K562 (cell line): ENCODE measurements around the gene SGK1. TPM values are rescaled to one million over a fixed set of nuclear protein-coding genes. Genes with fewer than 3 reads are reported as not detected.

Source experiments
- ATAC-seq: fragments of 200-7000 bp; cut with Tn5 transposase; 3 replicates; pipeline ENCODE4 v1.9.1; 2020; ENCODE audit warnings: moderate library complexity
- BruUV-seq: library from RNA; stranded (reverse); fragments of 400-500 nt; replicated peaks from 2 replicates; lab custom pipeline; 2021; lab: Mats Ljungman, UMichigan
- CTCF ChIA-PET: fragments of 300-600 bp; formaldehyde crosslinking; extraction: SDS; loops from one replicate; lab custom pipeline; 2021; ENCODE audit warnings: low intra/inter-chr PET ratio; lab: Yijun Ruan, JAX
- POLR2A ChIA-PET: fragments of 300-600, 350-650 bp; sonication (Branson Sonifier 250); formaldehyde crosslinking; extraction: SDS; loops from one replicate; lab custom pipeline; 2021; ENCODE audit warnings: antibody characterized with exemption, inconsistent platforms; lab: Yijun Ruan, JAX
- DNase-seq, 4 experiments: peaks; one replicate each; pipeline versions ENCODE4 v3.0.0 to v3.0.0-alpha.2; 2011 to 2018; ENCODE audit warnings: low spot score in 3 of 4, mixed read lengths in 3 of 4; ENCODE audit errors: extremely low read depth in 1 of 4
- FAIRE-seq: peaks from 2 replicates; lab custom pipeline; 2011; peaks lifted over from hg19 to GRCh38; lab: Jason Lieb, UNC
- H2AFZ ChIP-seq: 2 replicates; pipeline ENCODE4 v1.6.0; 2011; ENCODE audit warnings: low read depth, low read length, control low read depth, inconsistent platforms
- H3K27ac ChIP-seq: fragments of 200-600 bp; 3 replicates; pipeline ENCODE4 v1.8.0; 2011; ENCODE audit warnings: low read depth, mild to moderate bottlenecking, control low read depth, inconsistent platforms, low read length, moderate library complexity, mixed read lengths; ENCODE audit errors: extremely low read depth
- H3K27me3 ChIP-seq, 2 experiments: fragments of 300-600 bp in 1 of 2; 2 replicates in 1 of 2; 3 replicates in 1 of 2; pipeline versions ENCODE4 v1.6.0 to v1.8.0; 2011; ENCODE audit warnings: inconsistent platforms in 2 of 2, low read length in 2 of 2, mild to moderate bottlenecking in 1 of 2, mixed read lengths in 1 of 2, moderate library complexity in 1 of 2; ENCODE audit not compliant: control insufficient read depth in 2 of 2, insufficient read depth in 2 of 2
- H3K36me3 ChIP-seq: fragments of 300-600 bp; 3 replicates; pipeline ENCODE4 v1.8.0; 2011; ENCODE audit warnings: mild to moderate bottlenecking, low read length, inconsistent platforms; ENCODE audit not compliant: control insufficient read depth, insufficient read depth
- H3K4me1 ChIP-seq, 2 experiments: fragments of 200-600 bp in 1 of 2; replicated peaks in 1 of 2; 2 replicates in 1 of 2; 3 replicates in 1 of 2; pipeline versions ENCODE4 v1.5.1 to v1.8.0; 2011; ENCODE audit warnings: inconsistent platforms in 2 of 2, low read length in 2 of 2, mild to moderate bottlenecking in 1 of 2, mixed read lengths in 1 of 2, moderate library complexity in 1 of 2; ENCODE audit not compliant: control insufficient read depth in 2 of 2, insufficient read depth in 2 of 2
- H3K4me2 ChIP-seq: 2 replicates; pipeline ENCODE4 v1.6.1; 2011; ENCODE audit warnings: low read length, control low read depth, inconsistent platforms, mixed read lengths; ENCODE audit not compliant: insufficient read depth
- H3K4me3 ChIP-seq: fragments of 200-600 bp; sonication (generic), shearing (Covaris generic); 2 replicates; pipeline ENCODE4 v1.5.1; 2016; ENCODE audit warnings: control low read depth, inconsistent platforms
- H3K79me2 ChIP-seq: fragments of 200-600 bp; 3 replicates; pipeline ENCODE4 v1.8.0; 2011; ENCODE audit warnings: low read length, inconsistent platforms; ENCODE audit not compliant: control insufficient read depth, insufficient read depth
- H3K9ac ChIP-seq, 2 experiments: 2 replicates each; pipeline versions ENCODE4 v1.6.0 to v1.6.1; 2011; ENCODE audit warnings: low read depth in 2 of 2, low read length in 2 of 2, control low read depth in 1 of 2, inconsistent platforms in 1 of 2, mild to moderate bottlenecking in 1 of 2, mixed read lengths in 1 of 2; ENCODE audit not compliant: insufficient read depth in 1 of 2
- H3K9me1 ChIP-seq: one replicate; pipeline ENCODE4 v1.6.0; 2011; ENCODE audit warnings: inconsistent platforms, mild to moderate bottlenecking, low read length, moderate library complexity; ENCODE audit not compliant: control insufficient read depth, insufficient read depth
- H3K9me3 ChIP-seq: replicated peaks from 2 replicates; pipeline ENCODE4 v1.5.1; 2011; ENCODE audit warnings: low read depth, low read length, inconsistent platforms; ENCODE audit not compliant: control insufficient read depth, insufficient read depth
- H4K20me1 ChIP-seq: replicated peaks from 2 replicates; pipeline ENCODE4 v1.6.1; 2011; ENCODE audit warnings: low read length, inconsistent platforms, mixed read lengths; ENCODE audit not compliant: control insufficient read depth, insufficient read depth
- HCFC1 ChIP-seq: IDR thresholded peaks from 2 replicates; pipeline ENCODE4 v1.6.1; 2012; ENCODE audit warnings: low read depth, low read length, improper control_type of control experiment
- MAFG ChIP-seq: fragments of 450-650 bp; conservative IDR thresholded peaks from 2 replicates; pipeline ENCODE4 v1.6.1; 2016; ENCODE audit warnings: missing genetic modification characterization, missing compliant biosample characterization
- MAFK ChIP-seq: IDR thresholded peaks from 2 replicates; pipeline ENCODE4 v1.6.1; 2011; ENCODE audit warnings: low read length, improper control_type of control experiment
- MEIS2 ChIP-seq: fragments of 450-650 bp; IDR thresholded peaks from 2 replicates; pipeline ENCODE4 v1.6.1; 2014; ENCODE audit warnings: mild to moderate bottlenecking; ENCODE audit not compliant: partially characterized antibody
- TCF7 ChIP-seq: sonication (generic); IDR thresholded peaks from 2 replicates; pipeline ENCODE4 v1.6.1; 2016; ENCODE audit warnings: antibody characterized with exemption, borderline replicate concordance
- ZNF354B ChIP-seq: fragments of 250-450 bp; sonication (Bioruptor Pico); IDR thresholded peaks from 2 replicates; pipeline ENCODE4 v1.4.0; 2020
- ZNF384 ChIP-seq: IDR thresholded peaks from 2 replicates; pipeline ENCODE4 v1.6.1; 2012; ENCODE audit warnings: low read depth, low read length, improper control_type of control experiment
- WGBS: fragments of 100-300 bp; shearing (Covaris generic); methylation state at CpG from one replicate; pipeline ENCODE4 v1.1.6; 2016; ENCODE audit warnings: low coverage, mixed read lengths; ENCODE audit not compliant: insufficient coverage; ENCODE audit errors: missing lambda C conversion rate; 5-methylcytosine and 5-hydroxymethylcytosine counted together
- in situ Hi-C: fragments of 300-500 bp; cut with MboI; formaldehyde crosslinking; loops from 4 replicates; pipeline ENCODE4 v1.15.0; 2018; ENCODE audit warnings: inconsistent platforms, mixed read lengths
- intact Hi-C: fragments of 100-400 bp; cut with micrococcal nuclease; formaldehyde crosslinking; loops from 2 replicates; pipeline ENCODE4 v1.14.2; 2022
- polyA plus RNA-seq, 8 experiments: library from polyadenylated mRNA; depleted of rRNA in 4 of 8; stranded (reverse) in 5 of 8; unstranded in 3 of 8; fragments of >200 nt; fragmentation: Nextera tagmentation in 2 of 8; fragmentation: Illumina TruSeq in 1 of 8; extraction: Ambion mirVana in 2 of 8; extraction: Trizol in 1 of 8; gene quantifications; 2 replicates each; pipeline versions ENCODE4 v1.2.1 to v1.2.3, GENCODE V29; 2011 to 2014; ENCODE audit warnings: inconsistent platforms in 1 of 8, missing spikeins in 1 of 8
- total RNA-seq, 7 experiments: library from RNA; depleted of rRNA in 6 of 7; stranded (reverse); fragments of >200 nt in 6 of 7; fragmentation: Illumina TruSeq in 2 of 7; extraction: Trizol in 2 of 7; gene quantifications; 2 replicates each; pipeline versions ENCODE4 v1.2.1 to v1.2.3, GENCODE V29; 2011 to 2021; ENCODE audit warnings: low replicate concordance in 1 of 7
- TF ChIP-seq, protein P1 (sequence below): fragments of 450-650 bp; IDR thresholded peaks from 2 replicates; pipeline ENCODE4 v1.6.1; 2017; ENCODE audit warnings: antibody characterized with exemption, mild to moderate bottlenecking
- TF ChIP-seq, protein P2 (sequence below): fragments of 450-650 bp; conservative IDR thresholded peaks from 2 replicates; pipeline ENCODE4 v1.6.1; 2016; ENCODE audit warnings: missing genetic modification characterization, low read depth, mild to moderate bottlenecking, control low read depth, missing compliant biosample characterization
- TF ChIP-seq, protein P3 (sequence below): fragments of 450-650 bp; IDR thresholded peaks from 2 replicates; pipeline ENCODE4 v1.6.1; 2017; ENCODE audit warnings: antibody characterized with exemption

The SGK1 gene
- total and polyA plus RNA-seq, 9 of the 15 experiments (the other 6 are each of a cell fraction or from before 2014, with no cell fraction given) = 3.5 to 7.2 (median 3.9) TPM

DNA sequence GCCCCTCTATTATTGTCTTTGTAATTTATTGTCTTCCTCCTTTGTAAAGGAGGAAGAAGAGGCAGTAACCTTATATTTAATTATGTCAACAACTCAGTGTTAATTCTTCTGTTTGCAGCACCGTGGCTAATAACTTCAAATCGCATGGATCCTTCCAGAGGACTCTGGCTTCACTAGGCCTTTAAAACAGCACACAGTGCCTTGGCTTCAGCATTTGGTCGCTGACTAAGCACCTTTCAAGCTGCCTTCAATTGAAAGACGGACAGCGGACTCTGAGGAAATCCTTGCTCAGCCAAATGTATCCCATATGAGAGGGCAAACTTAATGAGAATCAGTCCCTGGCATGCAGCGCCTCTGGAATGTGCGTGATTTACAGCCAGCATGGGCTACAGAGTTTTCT lies 64.2 kb downstream of the SGK1 start:
- Histone ChIP-seq H3K79me2 (no peaks in the 10 kb centered on the region), H2AFZ (peak overlapping the region; percentile 52), H3K4me2 (no peak overlapping the region), H3K9ac (no peak overlapping the region; a peak in 1 of 4 replicates), H3K9me1 (no peaks in the 10 kb centered on the region), H4K20me1 (no peaks in the 10 kb centered on the region), H3K4me1 (peaks cover 0 to 4% of the 10 kb centered on the region in 2 experiments; a peak in 1 of 5 replicates), H3K27ac (no peak overlapping the region), H3K4me3 (no peak overlapping the region), H3K36me3 (no peaks in the 10 kb centered on the region), H3K27me3 (no peaks in the 10 kb centered on the region), H3K9me3 (no peaks in the 10 kb centered on the region)
- POLR2A ChIA-PET = interaction anchor here (0.6 to 0.7 kb wide), 2 partner anchors 31 to 298 kb away, joined by 3 read pairs; no protein-coding TSS in a partner anchor
- in situ Hi-C loops (no loop called here), intact Hi-C loops (loop anchor here (5.0 kb wide), 1 partner anchor 56 kb away; no protein-coding TSS in a partner anchor)
- WGBS = 55% methylated on average over 7 of the region's 7 CpGs
- CTCF ChIA-PET = no interaction called here
- DNase-seq = peak in 2 of 4 experiments; percentile 22 to 63
- FAIRE-seq = peak; percentile 81
- BruUV-seq = no TSS peak
- peak; percentile 82 for ATAC-seq
- TF ChIP-seq ZNF384 = peak; percentile 35; the same call in 1 of the 2 replicates
- TF ChIP-seq, protein P1, sequence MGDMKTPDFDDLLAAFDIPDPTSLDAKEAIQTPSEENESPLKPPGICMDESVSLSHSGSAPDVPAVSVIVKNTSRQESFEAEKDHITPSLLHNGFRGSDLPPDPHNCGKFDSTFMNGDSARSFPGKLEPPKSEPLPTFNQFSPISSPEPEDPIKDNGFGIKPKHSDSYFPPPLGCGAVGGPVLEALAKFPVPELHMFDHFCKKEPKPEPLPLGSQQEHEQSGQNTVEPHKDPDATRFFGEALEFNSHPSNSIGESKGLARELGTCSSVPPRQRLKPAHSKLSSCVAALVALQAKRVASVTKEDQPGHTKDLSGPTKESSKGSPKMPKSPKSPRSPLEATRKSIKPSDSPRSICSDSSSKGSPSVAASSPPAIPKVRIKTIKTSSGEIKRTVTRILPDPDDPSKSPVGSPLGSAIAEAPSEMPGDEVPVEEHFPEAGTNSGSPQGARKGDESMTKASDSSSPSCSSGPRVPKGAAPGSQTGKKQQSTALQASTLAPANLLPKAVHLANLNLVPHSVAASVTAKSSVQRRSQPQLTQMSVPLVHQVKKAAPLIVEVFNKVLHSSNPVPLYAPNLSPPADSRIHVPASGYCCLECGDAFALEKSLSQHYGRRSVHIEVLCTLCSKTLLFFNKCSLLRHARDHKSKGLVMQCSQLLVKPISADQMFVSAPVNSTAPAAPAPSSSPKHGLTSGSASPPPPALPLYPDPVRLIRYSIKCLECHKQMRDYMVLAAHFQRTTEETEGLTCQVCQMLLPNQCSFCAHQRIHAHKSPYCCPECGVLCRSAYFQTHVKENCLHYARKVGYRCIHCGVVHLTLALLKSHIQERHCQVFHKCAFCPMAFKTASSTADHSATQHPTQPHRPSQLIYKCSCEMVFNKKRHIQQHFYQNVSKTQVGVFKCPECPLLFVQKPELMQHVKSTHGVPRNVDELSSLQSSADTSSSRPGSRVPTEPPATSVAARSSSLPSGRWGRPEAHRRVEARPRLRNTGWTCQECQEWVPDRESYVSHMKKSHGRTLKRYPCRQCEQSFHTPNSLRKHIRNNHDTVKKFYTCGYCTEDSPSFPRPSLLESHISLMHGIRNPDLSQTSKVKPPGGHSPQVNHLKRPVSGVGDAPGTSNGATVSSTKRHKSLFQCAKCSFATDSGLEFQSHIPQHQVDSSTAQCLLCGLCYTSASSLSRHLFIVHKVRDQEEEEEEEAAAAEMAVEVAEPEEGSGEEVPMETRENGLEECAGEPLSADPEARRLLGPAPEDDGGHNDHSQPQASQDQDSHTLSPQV = peak; percentile 59
- no peak for TF ChIP-seq TCF7
- TF ChIP-seq, protein P2, sequence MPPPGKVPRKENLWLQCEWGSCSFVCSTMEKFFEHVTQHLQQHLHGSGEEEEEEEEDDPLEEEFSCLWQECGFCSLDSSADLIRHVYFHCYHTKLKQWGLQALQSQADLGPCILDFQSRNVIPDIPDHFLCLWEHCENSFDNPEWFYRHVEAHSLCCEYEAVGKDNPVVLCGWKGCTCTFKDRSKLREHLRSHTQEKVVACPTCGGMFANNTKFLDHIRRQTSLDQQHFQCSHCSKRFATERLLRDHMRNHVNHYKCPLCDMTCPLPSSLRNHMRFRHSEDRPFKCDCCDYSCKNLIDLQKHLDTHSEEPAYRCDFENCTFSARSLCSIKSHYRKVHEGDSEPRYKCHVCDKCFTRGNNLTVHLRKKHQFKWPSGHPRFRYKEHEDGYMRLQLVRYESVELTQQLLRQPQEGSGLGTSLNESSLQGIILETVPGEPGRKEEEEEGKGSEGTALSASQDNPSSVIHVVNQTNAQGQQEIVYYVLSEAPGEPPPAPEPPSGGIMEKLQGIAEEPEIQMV = peak; percentile 61; the same call in 1 of the 2 replicates
- TF ChIP-seq ZNF354B = no peak
- TF ChIP-seq HCFC1 = no peak
- TF ChIP-seq, protein P3, sequence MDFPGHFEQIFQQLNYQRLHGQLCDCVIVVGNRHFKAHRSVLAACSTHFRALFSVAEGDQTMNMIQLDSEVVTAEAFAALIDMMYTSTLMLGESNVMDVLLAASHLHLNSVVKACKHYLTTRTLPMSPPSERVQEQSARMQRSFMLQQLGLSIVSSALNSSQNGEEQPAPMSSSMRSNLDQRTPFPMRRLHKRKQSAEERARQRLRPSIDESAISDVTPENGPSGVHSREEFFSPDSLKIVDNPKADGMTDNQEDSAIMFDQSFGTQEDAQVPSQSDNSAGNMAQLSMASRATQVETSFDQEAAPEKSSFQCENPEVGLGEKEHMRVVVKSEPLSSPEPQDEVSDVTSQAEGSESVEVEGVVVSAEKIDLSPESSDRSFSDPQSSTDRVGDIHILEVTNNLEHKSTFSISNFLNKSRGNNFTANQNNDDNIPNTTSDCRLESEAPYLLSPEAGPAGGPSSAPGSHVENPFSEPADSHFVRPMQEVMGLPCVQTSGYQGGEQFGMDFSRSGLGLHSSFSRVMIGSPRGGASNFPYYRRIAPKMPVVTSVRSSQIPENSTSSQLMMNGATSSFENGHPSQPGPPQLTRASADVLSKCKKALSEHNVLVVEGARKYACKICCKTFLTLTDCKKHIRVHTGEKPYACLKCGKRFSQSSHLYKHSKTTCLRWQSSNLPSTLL = 0 out of 2 replicates have a peak, but pooled peaks have one; percentile 59
- peak; percentile 84 for TF ChIP-seq MAFG
- peak; percentile 20 for TF ChIP-seq MEIS2
- TF ChIP-seq MAFK = peak; percentile 82
